Kasumi-1 (cell line): ENCODE measurements around the gene SARS2.

Experiments
- DNase-seq, 2 experiments: peaks; one replicate each; lab custom pipeline; 2025; lab: John Stamatoyannopoulos, UW

SARS2 gene

DNA sequence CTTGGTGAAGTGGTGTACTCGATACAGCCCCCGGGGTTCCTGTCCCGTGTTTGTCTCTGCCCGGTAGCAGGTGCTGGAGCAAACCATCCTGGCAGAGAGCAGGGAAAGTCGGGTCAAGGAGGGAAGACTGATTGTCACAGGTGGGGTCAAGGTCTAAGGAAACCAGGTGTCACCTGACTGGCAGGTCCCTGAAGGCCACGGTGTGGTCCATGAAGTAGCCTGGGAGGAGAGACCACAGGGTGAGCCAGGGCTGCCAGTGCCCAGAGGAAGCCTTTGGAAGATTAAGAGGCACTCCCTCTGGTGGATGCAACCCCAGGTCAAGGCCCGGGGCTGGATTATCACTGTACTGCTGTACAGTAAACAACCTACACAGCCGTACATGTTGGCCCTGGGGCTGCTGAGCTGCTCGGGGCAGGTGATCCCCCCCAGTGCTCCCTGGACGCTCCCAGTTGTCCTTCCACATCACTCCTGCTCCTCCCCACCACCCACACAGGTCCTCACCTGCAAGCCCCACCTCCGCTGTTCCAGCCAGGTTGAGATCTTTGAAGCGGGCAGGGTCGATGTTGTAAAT is 12.6 kb downstream of the SARS2 start:
- peak in 1 of 2 experiments; percentile 4 for DNase-seq

DNA sequence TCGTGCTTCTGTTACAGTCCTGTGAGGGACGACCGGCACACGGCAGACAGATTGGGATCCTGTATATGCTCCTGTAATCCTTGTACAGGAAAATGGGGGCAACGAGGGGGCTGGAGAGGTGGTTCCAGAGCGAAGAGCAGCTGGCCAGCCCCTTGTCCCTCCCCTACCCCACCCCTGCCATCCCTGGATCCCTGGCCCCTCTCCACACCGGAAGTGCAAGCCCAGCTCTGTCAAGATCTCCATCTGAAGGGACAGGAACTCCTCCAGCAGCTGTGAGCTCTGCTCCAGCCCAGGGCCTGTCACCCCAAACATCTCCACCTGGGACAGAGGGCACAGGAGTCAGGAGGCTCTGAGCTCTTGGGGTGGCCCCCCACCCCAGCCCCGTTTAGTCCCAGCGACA is 13.0 kb downstream of the SARS2 start:
- DNase-seq: no peak

DNA sequence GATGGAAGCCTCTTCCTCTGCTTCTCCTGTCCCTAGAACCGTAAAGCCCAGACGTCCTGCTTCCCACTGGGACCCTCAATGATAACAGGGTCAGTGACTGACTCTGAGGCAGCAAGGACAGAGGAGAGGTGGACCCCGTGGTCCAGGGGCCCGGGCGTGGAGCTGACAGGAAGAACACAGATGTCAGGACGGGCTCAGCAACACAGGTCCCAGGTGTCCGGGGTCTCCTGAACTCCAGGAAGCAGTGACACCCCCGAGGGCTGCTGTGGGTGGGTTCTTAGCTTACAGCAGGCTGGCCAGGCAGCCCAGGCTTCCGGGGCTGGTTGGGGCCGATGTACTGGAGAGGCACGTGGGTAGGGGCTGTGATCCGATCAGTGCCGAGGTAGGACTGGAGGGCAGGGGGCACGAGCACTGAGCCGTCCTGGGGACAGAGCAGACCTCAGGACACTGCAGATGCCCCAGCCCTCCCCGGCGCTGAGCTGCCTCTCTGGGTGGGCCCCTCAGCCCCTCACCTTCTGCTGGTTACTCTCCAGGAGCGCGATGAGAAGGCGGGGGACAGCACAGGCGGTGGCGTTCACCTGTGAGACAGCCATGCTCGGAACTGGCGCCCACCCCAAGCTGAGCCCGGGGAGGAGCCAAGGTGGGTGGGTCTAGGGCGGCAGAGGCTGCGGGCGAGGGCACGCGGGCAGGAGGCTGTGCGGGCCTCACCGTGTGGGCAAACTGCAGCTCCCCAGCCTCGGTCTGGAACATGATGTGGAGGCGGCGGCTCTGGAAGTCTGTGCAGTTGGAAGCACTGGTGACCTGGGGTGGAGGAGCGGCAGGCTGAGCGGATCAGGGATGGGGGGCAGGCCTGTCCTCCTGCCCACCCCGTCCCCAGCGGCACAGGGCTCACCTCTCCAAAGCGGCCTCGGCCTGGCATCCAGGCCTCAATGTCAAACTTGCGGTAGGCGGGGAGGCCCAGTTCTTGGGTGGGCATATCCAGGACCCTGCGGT is 14.9 kb downstream of the SARS2 start:
- DNase-seq: no peak

DNA sequence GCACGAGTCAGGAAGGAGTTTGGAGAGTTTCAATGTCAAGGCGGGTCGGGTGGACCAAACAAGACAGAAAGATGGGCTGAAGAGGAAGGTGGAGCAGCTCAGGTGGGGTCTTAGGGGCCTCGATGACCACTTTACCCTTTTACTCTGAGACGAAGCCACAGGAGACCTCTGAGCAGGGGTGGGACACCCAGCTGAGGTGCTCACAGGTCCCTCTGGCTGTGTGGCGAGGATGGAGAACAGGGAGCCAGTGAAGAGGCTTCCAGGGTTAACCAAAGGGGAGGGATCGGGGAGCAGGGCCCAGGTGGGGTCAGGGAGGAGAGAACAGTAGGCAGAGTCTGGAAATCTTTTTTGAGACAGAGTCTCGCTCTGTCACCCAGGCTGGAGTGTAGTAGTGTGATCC is 16.6 kb downstream of the SARS2 start:
- DNase-seq: no peak

DNA sequence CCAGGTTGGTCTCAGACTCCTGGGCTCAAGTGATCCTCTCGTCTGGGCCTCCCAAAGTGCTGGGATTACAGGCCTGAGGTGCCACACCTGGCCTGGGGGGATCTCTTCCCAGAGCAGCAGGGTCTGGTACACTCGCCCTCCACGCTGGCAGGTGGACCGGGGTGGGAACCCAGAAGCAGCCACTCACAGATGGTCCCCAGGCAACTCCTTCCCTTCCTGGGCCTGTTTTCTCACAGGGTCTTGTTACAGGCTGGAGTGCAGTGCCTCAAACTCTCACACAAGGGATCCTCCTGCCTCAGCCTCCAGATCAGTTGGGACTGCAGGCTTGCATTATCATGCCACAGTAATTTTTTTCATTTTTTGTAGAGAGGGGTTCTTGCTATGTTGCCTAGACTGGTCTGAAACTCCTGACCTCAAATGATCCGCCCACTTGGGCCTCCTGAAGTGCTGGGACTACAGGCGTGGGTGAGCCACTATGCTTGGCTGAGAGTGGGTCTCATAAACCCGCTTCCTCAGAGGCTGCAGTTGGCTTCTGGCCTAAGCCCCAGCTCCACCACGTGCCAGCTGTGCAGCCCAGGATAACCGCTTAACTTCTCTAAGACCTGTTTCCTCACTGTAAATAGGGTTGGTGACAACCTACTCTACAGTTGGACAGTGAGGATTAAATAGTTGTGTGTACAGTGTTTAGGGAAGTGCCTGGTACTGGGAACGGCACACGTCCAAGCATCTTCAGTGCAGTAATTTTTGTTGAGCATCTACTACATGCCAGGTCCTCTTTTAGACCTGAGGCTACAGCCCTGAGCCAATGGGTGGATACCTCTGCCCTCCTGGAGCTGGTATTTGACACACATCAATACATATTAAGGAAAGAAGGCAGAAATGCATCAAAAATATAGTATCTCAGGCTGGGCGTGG is 17.7 kb downstream of the SARS2 start:
- DNase-seq: peak; percentile 56 to 63

DNA sequence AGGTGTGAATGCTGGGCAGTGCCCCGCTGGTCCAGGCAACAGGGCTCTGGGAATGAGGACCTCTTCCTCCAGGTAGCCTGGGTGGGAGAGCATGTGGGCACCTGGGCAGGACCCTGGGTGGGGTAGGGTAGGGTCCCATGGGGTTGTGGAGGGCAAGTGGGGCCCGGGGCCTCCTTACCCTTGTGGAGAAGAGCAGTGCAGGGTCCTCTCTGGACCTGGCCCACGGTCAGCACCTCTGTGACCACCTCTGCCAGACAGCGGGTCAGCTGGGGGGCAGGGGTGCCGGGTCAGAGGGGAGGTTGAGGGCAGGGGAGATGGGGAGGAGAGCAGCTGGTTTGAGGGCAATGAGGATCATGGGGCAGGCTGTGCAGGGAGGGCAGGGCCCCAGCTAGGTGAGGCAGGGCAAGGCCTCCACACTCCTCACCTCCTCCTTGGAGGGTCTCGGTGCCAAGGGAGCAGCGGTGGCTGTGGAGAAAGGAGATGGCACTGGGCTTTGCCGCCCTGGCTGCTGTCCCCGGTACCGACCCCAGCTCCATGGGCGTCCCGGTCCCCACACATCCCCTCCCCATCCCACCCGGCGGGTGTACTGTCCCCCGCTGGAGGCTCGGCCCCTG is 19.1 kb downstream of the SARS2 start:
- no peak for DNase-seq

DNA sequence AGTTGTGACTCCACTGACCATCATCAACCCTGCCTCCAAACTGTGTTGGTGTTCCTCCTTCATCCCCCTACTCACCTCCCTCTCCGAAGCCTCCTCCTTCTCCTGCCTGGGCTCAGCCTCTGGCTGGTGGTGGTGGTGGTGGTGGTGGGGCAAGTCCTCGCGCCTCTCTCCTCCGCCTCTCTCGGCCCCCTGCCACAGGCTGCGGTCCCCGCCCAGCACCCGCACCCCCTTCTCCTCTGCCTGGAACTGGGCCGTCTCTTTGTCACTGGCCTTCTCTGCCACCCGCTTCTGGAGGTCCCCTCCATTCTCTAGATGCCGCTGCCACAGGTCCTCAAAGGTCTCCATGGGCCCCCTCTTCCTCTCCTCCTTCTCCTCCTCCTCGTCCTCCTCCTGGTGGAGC is 20.1 kb downstream of the SARS2 start:
- no peak for DNase-seq

DNA sequence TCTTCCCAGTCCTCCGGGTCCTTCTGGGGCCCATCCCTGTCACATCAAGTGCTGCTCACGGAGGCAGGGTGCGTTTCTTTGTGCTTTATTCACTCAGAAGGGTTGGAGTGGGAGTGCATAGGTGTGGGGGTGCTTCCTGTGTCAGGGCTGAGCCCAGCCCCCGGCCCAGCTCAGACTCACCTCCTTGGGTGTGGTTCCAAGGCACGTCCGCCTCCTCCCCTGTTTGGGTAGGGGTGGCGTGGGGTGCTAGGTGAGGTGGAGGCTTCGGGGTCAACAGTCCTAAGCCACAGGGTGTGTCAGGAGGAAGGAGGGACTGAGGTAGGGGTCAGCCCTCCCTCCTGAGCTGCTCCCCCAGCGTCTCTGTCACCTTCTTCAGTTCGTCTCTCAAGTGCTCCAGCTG is 21.7 kb downstream of the SARS2 start:
- no peak for DNase-seq

DNA sequence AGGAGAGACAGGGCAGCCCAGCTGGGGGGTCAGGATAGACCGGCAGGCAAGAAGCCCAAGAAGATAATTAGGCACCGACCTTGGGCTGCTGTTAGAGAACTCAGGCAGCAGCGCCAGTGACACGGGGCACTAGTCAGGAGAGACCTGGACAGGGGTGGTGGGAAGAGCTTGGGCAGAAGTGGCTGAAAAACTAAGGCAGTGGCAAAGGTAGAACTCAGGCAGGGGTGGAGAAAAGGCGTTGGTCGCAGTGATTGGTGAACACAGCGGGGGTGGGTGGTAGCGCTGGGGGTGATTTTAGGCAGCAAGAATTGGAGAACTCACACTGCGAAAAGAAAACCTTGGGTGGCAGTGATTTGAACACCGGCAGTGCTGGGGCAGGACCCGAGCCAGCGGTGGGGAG is 22.9 kb downstream of the SARS2 start:
- DNase-seq: no peak

DNA sequence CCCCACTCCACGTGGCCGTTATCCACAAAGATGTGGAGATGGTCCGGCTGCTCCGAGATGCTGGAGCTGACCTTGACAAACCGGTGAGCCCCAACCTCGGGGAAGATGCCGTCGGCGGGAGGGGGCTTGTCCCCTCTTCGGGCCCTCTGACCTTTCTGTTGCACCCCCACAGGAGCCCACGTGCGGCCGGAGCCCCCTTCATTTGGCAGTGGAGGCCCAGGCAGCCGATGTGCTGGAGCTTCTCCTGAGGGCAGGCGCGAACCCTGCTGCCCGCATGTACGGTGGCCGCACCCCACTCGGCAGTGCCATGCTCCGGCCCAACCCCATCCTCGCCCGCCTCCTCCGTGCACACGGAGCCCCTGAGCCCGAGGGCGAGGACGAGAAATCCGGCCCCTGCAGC is 23.3 kb downstream of the SARS2 start:
- DNase-seq: no peak

DNA sequence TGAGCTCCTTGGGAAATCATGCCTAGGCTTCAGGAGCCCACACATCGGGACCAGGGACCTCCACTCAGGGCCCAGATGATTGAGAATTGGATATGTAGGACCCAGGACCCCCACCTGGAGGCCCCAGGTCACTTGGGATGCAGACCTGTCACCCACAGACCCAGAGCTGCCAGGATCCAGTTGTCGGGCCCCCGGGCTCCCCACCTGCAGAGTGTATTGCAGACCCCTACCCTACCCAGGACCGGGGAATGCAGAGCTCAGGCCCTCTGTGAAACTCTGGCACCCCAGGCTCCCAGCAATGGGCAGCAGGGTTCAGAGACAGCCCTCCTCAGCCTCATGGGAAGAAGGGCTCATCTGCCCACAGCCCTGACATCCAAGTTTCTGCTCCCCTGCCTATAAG is 24.9 kb downstream of the SARS2 start:
- no peak for DNase-seq

DNA sequence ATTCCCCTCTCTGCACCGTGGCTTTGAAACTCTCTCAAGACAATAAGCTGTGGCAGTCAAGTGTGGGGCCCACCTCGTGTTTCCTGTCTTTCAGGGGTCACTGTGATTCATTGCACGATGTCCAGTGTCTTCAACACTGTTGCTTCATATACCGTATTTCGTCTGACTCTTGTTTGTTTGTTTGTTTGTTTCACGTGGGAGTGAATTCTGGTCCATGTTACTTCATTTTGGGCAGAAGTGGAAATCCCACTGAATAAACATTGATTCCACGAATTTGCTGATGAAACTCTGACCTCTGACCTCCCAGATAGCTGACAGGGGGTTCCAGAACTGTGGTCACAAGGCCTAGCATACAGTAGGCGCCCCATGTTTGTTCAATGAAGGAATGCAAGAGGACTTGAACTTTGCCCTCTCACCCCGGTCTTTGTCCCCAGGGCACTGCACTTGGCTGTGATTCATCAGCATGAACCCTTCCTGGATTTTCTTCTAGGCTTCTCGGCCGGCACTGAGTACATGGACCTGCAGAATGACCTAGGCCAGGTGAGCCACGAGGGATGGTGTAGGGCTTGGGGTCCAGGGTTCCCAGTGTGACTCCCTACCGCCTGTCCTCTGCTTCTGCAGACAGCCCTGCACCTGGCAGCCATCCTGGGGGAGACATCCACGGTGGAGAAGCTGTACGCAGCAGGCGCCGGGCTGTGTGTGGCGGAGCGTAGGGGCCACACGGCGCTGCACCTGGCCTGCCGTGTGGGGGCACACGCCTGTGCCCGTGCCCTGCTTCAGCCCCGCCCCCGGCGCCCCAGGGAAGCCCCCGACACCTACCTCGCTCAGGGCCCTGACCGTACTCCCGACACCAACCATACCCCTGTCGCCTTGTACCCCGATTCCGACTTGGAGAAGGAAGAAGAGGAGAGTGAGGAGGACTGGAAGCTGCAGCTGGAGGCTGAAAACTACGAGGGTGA is 25.7 kb downstream of the SARS2 start:
- no peak for DNase-seq

DNA sequence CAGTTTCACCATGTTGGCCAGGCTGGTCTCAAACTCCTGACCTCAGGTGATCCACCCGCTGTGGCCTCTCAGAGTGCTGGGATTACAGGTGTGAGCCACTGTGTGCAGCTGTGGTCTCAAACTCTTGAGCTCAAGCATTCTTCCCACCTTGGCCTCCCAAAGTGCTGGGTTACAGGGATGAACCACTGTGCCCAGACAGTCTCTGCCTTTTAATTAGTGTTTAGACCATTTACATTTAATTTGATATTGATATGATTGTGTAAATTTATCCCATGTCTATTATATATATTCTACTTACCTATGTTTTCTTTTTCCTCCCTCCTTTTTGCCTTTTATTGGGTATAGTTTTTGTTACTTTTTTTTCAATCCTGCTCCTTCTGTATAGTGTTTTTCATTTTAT is 28.9 kb downstream of the SARS2 start:
- no peak for DNase-seq

DNA sequence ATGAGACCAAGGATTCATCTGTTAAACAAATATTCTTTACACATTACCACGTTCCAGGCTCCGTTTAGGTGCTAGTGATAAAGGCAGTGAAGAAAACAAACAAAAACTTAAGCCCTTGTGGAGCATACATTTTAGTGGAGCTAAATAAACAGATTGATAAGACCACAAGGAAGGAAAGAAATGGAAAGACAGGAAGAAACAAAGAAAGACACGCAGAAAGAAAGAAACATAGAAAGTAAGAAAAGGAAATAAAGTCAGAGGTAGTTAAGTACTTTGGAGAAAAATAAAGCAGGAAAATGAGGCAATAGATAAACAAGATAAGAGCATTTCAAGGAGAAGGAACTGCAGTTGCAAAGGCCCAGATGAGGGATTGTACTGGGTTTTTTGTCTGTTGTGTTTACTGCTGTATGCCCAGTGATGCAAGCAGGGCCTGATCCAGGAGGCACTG is 29.8 kb downstream of the SARS2 start:
- peak in 1 of 2 experiments; percentile 11 for DNase-seq

DNA sequence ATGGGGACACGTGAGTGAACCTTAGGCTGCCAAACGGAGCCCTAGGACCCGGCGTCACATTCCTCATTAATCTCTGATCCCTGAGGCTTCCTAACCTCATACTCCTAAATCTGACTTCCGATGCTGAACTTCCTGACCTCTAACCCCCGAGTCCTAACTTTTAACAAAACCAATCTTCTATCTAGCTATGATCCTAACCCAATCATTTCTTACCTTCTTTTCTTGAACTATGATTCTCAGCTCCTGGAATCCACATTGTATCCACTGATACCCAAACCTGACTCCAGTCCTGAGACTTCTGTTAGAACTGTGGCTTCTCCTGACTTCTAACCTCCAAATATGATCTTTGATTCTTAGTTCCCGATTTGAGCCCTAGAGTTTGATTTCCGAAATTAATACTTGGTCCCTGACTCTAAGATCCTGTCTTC is 30.3 kb downstream of the SARS2 start:
- DNase-seq: peak in 1 of 2 experiments; percentile 56

DNA sequence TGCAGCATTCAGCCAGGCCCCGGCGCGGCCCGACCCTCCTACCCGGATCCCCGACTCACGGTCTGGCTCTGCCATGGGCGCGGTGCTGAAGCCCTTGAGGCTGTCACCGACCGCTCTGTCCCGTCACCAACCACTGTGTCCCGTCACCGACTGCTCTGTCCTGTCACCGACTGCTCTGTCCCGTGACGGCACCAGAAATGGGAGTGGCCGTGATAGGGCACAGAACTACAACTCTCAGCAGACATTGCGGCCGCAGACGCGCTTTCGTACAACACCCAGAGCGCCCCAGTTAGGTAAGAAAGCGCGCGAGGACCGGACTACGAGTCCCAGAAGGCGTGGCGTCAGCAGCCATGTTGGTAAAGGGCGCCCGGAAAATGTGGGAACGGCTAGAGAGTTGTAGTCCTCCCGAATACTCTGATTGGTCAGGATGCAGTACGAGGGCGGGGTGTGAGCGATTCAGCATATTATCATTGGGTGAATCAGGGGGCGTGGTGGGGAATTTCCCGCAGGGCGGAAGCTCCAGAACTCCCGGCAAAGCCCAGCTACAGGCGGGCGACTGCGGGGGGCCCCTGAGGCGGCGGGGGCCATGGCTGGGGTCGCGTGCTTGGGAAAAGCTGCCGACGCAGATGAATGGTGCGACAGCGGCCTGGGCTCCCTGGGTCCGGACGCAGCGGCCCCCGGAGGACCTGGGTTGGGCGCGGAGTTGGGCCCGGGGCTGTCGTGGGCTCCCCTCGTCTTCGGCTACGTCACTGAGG is 30.9 kb downstream of the SARS2 start, which contains the start of the genes NFKBIB and SIRT2:
TSS of gene NFKBIB (plus strand) at position 523 of the 755 bp plus-strand sequence. CDS start at position 587, 64 bp downstream.
TSS of gene SIRT2 (minus strand) at position 172 of the 755 bp plus-strand sequence. CDS start at position 75, 97 bp downstream.
- DNase-seq: peak; percentile 100

DNA sequence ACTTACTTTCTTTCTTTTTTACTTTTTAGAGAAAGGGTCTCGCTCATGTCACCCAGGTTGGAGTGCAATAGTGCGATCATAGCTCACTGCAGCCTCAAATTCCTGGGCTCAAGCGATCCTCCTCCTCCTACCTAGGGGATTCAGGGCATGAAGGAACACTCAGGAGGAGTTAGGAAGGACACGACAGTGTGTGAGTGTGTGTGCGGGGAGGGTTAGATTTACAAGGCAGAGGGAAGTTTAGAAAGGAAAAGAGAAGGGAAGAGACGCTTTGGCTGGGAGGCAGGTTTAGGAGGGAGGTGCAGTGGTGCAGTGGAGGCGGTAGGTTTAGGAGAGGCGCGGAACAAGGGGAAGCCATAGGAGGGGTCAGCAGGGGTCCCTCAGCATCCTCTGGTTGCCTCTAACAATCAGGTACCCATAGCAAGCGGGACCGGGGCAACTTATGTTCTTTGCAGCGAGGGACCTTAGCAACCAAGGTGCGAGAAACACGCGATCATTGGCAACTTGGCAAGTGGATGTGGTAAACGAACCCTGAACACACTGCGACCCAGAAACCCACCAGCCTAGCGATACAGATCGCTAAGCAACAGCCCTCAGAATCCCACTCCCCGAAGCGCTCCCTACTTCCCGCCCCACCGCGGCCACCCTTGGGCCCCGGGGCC is 31.6 kb downstream of the SARS2 start:
- DNase-seq: peak; percentile 3 to 34

DNA sequence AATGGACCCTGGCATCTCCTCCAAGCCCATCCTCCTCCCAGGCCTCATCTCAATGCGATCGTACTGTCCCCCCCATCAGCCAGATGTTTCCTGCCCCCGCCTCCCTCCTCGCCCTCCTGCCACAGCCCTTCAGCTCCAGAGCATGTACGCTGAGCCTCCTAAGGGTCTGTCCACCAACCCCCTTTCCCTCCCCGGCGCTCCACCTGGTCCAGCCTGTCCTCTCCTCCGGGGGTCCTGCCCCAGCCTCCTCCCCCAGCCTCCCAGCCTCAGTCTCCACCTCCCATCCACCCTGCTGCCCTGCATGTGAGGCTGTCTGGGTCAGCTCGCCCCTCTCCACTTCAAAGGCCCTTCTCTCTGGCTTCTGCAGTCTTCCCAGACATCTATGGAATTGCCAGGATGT is 35.6 kb downstream of the SARS2 start:
- DNase-seq: no peak

DNA sequence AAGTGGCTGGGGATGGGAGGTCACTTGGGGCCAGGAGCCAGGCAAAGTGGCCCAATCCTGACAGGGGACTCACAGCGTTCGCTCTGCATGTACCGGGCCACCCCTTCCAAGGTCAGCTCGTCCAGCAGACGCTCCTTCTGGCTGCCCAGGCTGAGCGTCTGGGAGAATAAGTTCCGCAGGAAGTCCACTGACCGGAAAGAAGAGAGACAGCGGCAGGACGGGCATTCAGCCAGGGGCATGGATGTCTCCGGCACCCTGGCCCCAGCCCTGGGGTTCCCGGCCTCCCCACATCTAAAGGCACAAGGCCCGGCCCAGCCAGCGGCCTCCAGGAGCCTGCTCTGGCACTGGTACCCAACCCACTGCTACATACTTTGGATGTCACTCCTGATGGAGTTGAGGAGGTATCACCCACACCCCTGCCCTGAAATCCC is 37.2 kb downstream of the SARS2 start:
- no peak for DNase-seq
